Lower lobe of right lung (tissue), 2 donors: ENCODE results near the gene EYA3. TPM values are rescaled to one million over a fixed set of nuclear protein-coding genes. Genes with fewer than 3 reads are reported as not detected.

ENCODE experiments used
- ATAC-seq, 2 donors: fragments of 200-7000 bp; cut with Tn5 transposase; one replicate each; pipeline ENCODE4 v1.9.1; 2020 to 2022; ENCODE audit warnings: mild to moderate bottlenecking in 2 of 2, moderate library complexity in 2 of 2
- DNase-seq: peaks from one replicate; pipeline ENCODE4 v3.0.0-alpha.2; 2020
- H3K27ac ChIP-seq: fragments of 200-600 bp; one replicate; pipeline ENCODE4 v1.8.0; 2022
- H3K27me3 ChIP-seq: fragments of 200-600 bp; one replicate; pipeline ENCODE4 v1.8.0; 2022; ENCODE audit warnings: low read depth
- H3K36me3 ChIP-seq: fragments of 200-600 bp; one replicate; pipeline ENCODE4 v1.8.0; 2022; ENCODE audit warnings: mild to moderate bottlenecking
- H3K4me1 ChIP-seq: fragments of 200-600 bp; one replicate; pipeline ENCODE4 v1.8.0; 2022
- H3K4me3 ChIP-seq: fragments of 200-600 bp; one replicate; pipeline ENCODE4 v1.8.0; 2022; ENCODE audit warnings: mild to moderate bottlenecking
- H3K9me3 ChIP-seq: fragments of 200-600 bp; one replicate; pipeline ENCODE4 v1.8.0; 2022
- intact Hi-C: fragments of 100-400 bp; cut with DNase I; formaldehyde crosslinking; loops from one replicate; pipeline ENCODE4 v1.11.0; 2022
- total RNA-seq: library from RNA; stranded (reverse); fragmentation: NEBNext Ultra II Directional; extraction: Animal tissue kit (Norgen Biotek cat#: 25700); gene quantifications from one replicate; pipeline ENCODE4 v1.2.1, GENCODE V29; 2021
- TF ChIP-seq, protein P1 (sequence below): fragments of 200-600 bp; IDR thresholded peaks from one replicate; pipeline ENCODE4 v1.8.0; 2022; ENCODE audit warnings: antibody characterized with exemption, mild to moderate bottlenecking
- donor health status: DM: no; HTN: yes; CAD: no; lungs with severe emphysema.

The EYA3 gene
- total RNA-seq, 1 donor from 2014 or later = 20.4 TPM

DNA sequence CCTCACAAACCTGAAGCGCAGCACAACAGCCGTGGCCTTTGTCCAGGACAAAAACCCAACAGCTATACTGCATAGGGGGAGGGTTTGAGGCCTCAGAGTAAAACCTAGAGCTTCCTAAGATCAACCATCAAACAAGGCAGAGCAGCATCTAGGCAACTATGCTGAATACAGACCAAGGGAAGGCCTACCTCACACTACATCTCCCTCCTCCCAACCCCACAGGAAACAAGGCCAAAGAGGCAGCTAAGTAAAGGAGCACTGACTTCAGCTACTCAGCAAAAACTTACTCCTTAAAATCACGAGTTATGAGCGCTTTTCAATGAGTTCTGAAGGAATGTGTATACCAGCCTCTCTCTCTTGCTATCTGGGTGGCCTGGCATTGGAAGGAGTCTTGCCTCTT lies 116.3 kb downstream of the EYA3 start:
- Histone ChIP-seq H3K27ac (no peak overlapping the region), H3K4me3 (no peak overlapping the region), H3K4me1 (peaks cover 5% of the 10 kb centered on the region), H3K9me3 (no peaks in the 10 kb centered on the region), H3K27me3 (no peaks in the 10 kb centered on the region), H3K36me3 (peaks cover 68% of the 10 kb centered on the region)
- no peak for ATAC-seq
- intact Hi-C loops = no loop called here
- DNase-seq = no peak
- TF ChIP-seq, protein P1, sequence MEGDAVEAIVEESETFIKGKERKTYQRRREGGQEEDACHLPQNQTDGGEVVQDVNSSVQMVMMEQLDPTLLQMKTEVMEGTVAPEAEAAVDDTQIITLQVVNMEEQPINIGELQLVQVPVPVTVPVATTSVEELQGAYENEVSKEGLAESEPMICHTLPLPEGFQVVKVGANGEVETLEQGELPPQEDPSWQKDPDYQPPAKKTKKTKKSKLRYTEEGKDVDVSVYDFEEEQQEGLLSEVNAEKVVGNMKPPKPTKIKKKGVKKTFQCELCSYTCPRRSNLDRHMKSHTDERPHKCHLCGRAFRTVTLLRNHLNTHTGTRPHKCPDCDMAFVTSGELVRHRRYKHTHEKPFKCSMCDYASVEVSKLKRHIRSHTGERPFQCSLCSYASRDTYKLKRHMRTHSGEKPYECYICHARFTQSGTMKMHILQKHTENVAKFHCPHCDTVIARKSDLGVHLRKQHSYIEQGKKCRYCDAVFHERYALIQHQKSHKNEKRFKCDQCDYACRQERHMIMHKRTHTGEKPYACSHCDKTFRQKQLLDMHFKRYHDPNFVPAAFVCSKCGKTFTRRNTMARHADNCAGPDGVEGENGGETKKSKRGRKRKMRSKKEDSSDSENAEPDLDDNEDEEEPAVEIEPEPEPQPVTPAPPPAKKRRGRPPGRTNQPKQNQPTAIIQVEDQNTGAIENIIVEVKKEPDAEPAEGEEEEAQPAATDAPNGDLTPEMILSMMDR = no peak

DNA sequence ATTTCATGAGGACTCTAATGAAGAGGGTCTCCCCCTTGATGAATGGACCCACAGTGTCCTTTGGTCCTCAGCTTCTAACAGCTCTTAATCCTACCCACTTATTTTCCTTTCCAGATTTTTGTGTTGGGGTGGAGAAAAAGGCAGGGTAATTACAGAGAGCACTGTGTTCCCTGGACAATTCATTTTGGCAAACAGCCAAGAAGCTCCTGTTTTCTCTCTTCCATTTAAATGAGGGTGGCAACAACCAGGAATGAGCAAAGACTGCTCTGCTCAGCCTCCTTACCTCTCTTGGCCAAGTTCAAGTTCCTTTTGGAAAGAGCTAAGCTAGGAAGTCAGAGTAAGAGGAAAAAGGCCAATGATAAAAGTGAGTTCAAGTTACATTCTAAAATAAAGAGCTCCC lies 116.7 kb downstream of the EYA3 start:
- intact Hi-C loops = no loop called here
- no peak for DNase-seq
- Histone ChIP-seq H3K36me3 (peaks cover 68% of the 10 kb centered on the region), H3K27ac (no peak overlapping the region), H3K4me1 (peaks cover 5% of the 10 kb centered on the region), H3K4me3 (no peak overlapping the region), H3K9me3 (no peaks in the 10 kb centered on the region), H3K27me3 (no peaks in the 10 kb centered on the region)
- TF ChIP-seq, protein P1 = no peak
- ATAC-seq = no peak

DNA sequence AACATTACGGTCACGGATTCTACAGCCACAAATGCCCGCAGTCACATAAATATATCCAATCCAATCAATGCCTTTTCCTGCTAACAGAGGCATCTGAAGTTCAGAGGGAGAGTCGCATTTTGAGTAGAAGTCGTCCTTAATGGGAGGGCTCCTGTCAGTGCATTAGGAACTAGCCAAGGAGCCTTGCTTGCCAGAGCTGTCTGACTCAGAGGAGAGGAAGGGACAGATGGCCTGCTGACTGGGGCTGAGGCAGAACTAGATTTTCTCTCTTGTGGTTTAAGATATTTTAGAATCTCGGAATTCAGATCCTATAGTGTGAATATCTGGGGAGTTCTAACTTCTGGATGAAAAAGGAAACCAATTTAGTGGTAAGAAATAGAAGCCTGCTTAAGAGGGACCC lies 118.0 kb downstream of the EYA3 start:
- peaks cover 71% of the 10 kb centered on the region for H3K36me3 ChIP-seq
- TF ChIP-seq, protein P1 = no peak
- no peak overlapping the region for H3K27ac ChIP-seq

DNA sequence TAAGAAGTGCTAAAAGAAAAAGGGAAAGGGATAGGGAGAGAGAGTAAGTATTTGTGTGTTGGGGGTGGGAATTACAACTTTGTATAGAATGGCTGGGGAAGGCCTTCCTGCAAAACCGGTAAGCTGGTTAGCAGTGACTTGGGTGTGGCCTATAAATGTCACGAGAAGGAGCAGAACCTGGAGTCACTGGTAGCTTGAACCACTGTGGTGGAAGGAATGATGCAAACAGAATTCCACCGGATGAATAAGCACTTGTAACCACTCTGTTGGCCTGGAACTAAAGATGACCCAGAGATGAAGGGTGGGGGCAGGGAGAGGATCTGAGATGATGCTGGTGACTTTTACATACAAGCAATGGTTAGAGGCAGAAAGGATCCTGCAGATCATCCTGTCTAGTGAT lies 119.7 kb downstream of the EYA3 start:
- DNase-seq (no peak), ATAC-seq (no peak)
- TF ChIP-seq, protein P1 = no peak
- intact Hi-C loops = no loop called here
- H3K4me1 ChIP-seq = peaks cover 5% of the 10 kb centered on the region
- peaks cover 74% of the 10 kb centered on the region for H3K36me3 ChIP-seq
- no peaks in the 10 kb centered on the region for H3K27me3 ChIP-seq
- H3K9me3 ChIP-seq = no peaks in the 10 kb centered on the region
- H3K27ac ChIP-seq = no peak overlapping the region
- H3K4me3 ChIP-seq = no peak overlapping the region

More for the DNA sequence above, 118.0 kb downstream of the EYA3 start:
- ATAC-seq = no peak
- intact Hi-C loops = no loop called here
- H3K4me3 ChIP-seq = no peak overlapping the region
- DNase-seq = no peak
- peaks cover 5% of the 10 kb centered on the region for H3K4me1 ChIP-seq
- H3K9me3 ChIP-seq = no peaks in the 10 kb centered on the region
- no peaks in the 10 kb centered on the region for H3K27me3 ChIP-seq

DNA sequence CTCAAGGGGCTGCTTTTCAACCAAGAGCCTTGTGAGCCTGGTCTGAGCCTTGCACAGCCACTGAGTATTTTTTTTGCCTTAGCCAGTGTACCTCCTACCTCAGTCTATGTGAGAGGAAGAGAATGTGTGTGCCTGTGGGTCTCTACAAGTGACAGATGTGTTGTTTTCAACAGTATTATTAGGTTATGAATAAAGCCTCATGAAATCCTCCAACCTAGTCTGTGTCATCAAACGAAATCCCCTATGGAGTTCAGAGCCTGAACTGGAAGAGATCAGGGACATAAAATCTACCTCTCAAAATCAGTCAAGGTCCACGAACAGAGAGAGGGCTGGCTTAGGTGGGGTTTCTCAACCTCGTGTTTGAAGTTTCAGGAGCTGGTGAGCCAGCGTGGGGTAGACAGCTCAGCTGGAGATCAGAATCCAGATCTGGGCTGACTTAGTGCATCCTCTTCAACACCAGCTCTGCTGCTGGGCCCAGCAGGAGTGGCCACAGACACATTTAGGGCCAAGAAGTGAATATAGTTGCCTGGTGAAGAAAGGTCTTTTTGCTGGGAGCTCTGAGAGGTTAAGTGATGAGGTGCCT lies 120.4 kb downstream of the EYA3 start:
- DNase-seq (no peak), ATAC-seq (no peak)
- H3K9me3 ChIP-seq = no peaks in the 10 kb centered on the region
- no peaks in the 10 kb centered on the region for H3K27me3 ChIP-seq
- no peak overlapping the region for H3K4me3 ChIP-seq
- TF ChIP-seq, protein P1 = no peak
- H3K4me1 ChIP-seq = peaks cover 5% of the 10 kb centered on the region
- H3K36me3 ChIP-seq = peaks cover 74% of the 10 kb centered on the region
- intact Hi-C loops = no loop called here
- no peak overlapping the region for H3K27ac ChIP-seq
